Astrocyte (in vitro differentiated cells and primary cell): ENCODE data around the gene NUTM2B.
"Not testable (repeated sequence)": the region's sequence is repeated elsewhere in the genome, so short reads cannot be mapped to it uniquely, and the experiment has no call there.

ENCODE experiments used
- EZH2 ChIP-seq: IDR thresholded peaks from 2 replicates; pipeline ENCODE4 v1.6.1; 2012; ENCODE audit warnings: mild to moderate bottlenecking, low read length, inconsistent platforms; ENCODE audit not compliant: insufficient read depth
- TF ChIP-seq, protein P1 (sequence below): IDR thresholded peaks from 2 replicates; pipeline ENCODE4 v1.5.1; 2011; ENCODE audit warnings: low read depth, mild to moderate bottlenecking, inconsistent platforms, low read length, moderate library complexity; ENCODE audit not compliant: insufficient read depth

- TF ChIP-seq, protein P1, sequence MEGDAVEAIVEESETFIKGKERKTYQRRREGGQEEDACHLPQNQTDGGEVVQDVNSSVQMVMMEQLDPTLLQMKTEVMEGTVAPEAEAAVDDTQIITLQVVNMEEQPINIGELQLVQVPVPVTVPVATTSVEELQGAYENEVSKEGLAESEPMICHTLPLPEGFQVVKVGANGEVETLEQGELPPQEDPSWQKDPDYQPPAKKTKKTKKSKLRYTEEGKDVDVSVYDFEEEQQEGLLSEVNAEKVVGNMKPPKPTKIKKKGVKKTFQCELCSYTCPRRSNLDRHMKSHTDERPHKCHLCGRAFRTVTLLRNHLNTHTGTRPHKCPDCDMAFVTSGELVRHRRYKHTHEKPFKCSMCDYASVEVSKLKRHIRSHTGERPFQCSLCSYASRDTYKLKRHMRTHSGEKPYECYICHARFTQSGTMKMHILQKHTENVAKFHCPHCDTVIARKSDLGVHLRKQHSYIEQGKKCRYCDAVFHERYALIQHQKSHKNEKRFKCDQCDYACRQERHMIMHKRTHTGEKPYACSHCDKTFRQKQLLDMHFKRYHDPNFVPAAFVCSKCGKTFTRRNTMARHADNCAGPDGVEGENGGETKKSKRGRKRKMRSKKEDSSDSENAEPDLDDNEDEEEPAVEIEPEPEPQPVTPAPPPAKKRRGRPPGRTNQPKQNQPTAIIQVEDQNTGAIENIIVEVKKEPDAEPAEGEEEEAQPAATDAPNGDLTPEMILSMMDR, result not testable (repeated sequence)
- TF ChIP-seq EZH2, result not testable (repeated sequence)
Observed at GRCh38 chr10:79674878-79675277, 28.1 kb upstream of the NUTM2B start.
